Fibroblast of lung (primary cell): Measurements from ENCODE around the gene SCUBE3. TPM values are rescaled to one million over a fixed set of nuclear protein-coding genes. Genes with fewer than 3 reads are reported as not detected.

Source experiments
- DNase-seq, 2 donors: peaks; one replicate each; pipeline versions ENCODE4 v3.0.0 to v3.0.0-alpha.2; 2010; ENCODE audit warnings: low read depth in 2 of 2
- H2AFZ ChIP-seq: 2 replicates; pipeline ENCODE4 v1.5.1; 2012; ENCODE audit warnings: low read length, control low read depth, inconsistent platforms
- H3K27ac ChIP-seq: 2 replicates; pipeline ENCODE4 v1.5.1; 2011; ENCODE audit warnings: low read length, control low read depth; ENCODE audit not compliant: insufficient read depth
- H3K27me3 ChIP-seq: 2 replicates; pipeline ENCODE4 v1.5.1; 2011; ENCODE audit warnings: mild to moderate bottlenecking, low read length; ENCODE audit not compliant: control insufficient read depth, insufficient read depth
- H3K36me3 ChIP-seq: 2 replicates; pipeline ENCODE4 v1.5.1; 2011; ENCODE audit warnings: low read length; ENCODE audit not compliant: control insufficient read depth, insufficient read depth
- H3K4me1 ChIP-seq: 2 replicates; pipeline ENCODE4 v1.5.1; 2011; ENCODE audit warnings: low read length; ENCODE audit not compliant: control insufficient read depth, insufficient read depth; ENCODE audit errors: extremely low read depth
- H3K4me2 ChIP-seq: 2 replicates; pipeline ENCODE4 v1.5.1; 2011; ENCODE audit warnings: low read length, control low read depth; ENCODE audit not compliant: insufficient read depth; ENCODE audit errors: extremely low read depth
- H3K4me3 ChIP-seq, 4 experiments: fragments of 200-600 bp in 1 of 4; sonication (generic) in 1 of 4; replicated peaks in 1 of 4; 2 replicates each; pipeline ENCODE4 v1.5.1; 2011 to 2016; ENCODE audit warnings: low read length in 4 of 4, low read depth in 3 of 4, mild to moderate bottlenecking in 3 of 4, control low read depth in 2 of 4, inconsistent platforms in 1 of 4, mixed read lengths in 1 of 4; ENCODE audit not compliant: insufficient read depth in 1 of 4; ENCODE audit errors: control extremely low read depth in 1 of 4
- H3K79me2 ChIP-seq: 2 replicates; pipeline ENCODE4 v1.5.1; 2012; ENCODE audit warnings: mild to moderate bottlenecking, low read length, inconsistent platforms; ENCODE audit not compliant: control insufficient read depth, insufficient read depth
- H3K9ac ChIP-seq: 2 replicates; pipeline ENCODE4 v1.5.1; 2011; ENCODE audit warnings: mild to moderate bottlenecking, low read length, control low read depth; ENCODE audit not compliant: insufficient read depth
- H3K9me3 ChIP-seq: 2 replicates; pipeline ENCODE4 v1.5.1; 2012; ENCODE audit warnings: low read depth, low read length; ENCODE audit not compliant: control insufficient read depth, insufficient read depth
- H4K20me1 ChIP-seq: 2 replicates; pipeline ENCODE4 v1.5.1; 2011; ENCODE audit warnings: low read length; ENCODE audit not compliant: control insufficient read depth, insufficient read depth; ENCODE audit errors: extremely low read depth
- CTCF ChIP-seq, 2 donors: IDR thresholded peaks in 1 of 2; conservative IDR thresholded peaks in 1 of 2; 1 replicate in 1 of 2; 2 replicates in 1 of 2; pipeline ENCODE4 v1.5.1; 2011 to 2012; ENCODE audit warnings: low read length in 2 of 2, control low read depth in 1 of 2, inconsistent platforms in 1 of 2, low read depth in 1 of 2, mild to moderate bottlenecking in 1 of 2
- EZH2 ChIP-seq: IDR thresholded peaks from 2 replicates; pipeline ENCODE4 v1.5.1; 2012; ENCODE audit warnings: low read length, control low read depth, mild to moderate bottlenecking; ENCODE audit errors: missing control alignments
- polyA plus RNA-seq, 2 donors: library from polyadenylated mRNA; depleted of rRNA in 1 of 2; stranded (reverse) in 1 of 2; unstranded in 1 of 2; fragments of >200 nt; gene quantifications; 2 replicates each; pipeline ENCODE4 v1.2.1, GENCODE V29; 2011 to 2012; ENCODE audit warnings: missing spikeins in 1 of 2
- total RNA-seq: library from RNA; depleted of rRNA; stranded (reverse); fragments of >200 nt; gene quantifications from 2 replicates; pipeline ENCODE4 v1.2.1, GENCODE V29; 2014

Gene SCUBE3
- total and polyA plus RNA-seq, 2 donors (not counting 1 experiment from before 2014, with no cell fraction given), result under 0.01 to 1.2 TPM

- no peaks in the 10 kb centered on the region for H3K79me2 ChIP-seq
- no peaks in the 10 kb centered on the region for H3K4me1 ChIP-seq
- no peak overlapping the region for H2AFZ ChIP-seq
- H3K27me3 ChIP-seq, result no peaks in the 10 kb centered on the region
- DNase-seq, result no peak
- H3K27ac ChIP-seq, result no peak overlapping the region
- H3K36me3 ChIP-seq, result no peaks in the 10 kb centered on the region
- H3K4me2 ChIP-seq, result no peak overlapping the region
- H3K9me3 ChIP-seq, result no peaks in the 10 kb centered on the region
- no peak overlapping the region for H3K9ac ChIP-seq
- H4K20me1 ChIP-seq, result no peaks in the 10 kb centered on the region
- H3K4me3 ChIP-seq, result no peak overlapping the region
- TF ChIP-seq EZH2 (no peak), CTCF (conservative IDR thresholded peaks at IDR 0.05 in 1 of 2, IDR thresholded peaks at IDR 0.05 in 1 of 2; ENCODE audit: low read depth in 1 of 2, low read length in 2 of 2) (no peak)
Observed at GRCh38 chr6:35228481-35228880, 14.7 kb downstream of the SCUBE3 start.

- no peaks in the 10 kb centered on the region for H3K9me3 ChIP-seq
- no peak overlapping the region for H3K9ac ChIP-seq
- H3K4me1 ChIP-seq, result no peaks in the 10 kb centered on the region
- H4K20me1 ChIP-seq, result no peaks in the 10 kb centered on the region
- H3K27ac ChIP-seq, result no peak overlapping the region
- no peaks in the 10 kb centered on the region for H3K27me3 ChIP-seq
- no peak overlapping the region for H3K4me3 ChIP-seq
- H3K79me2 ChIP-seq, result no peaks in the 10 kb centered on the region
- H3K36me3 ChIP-seq, result no peaks in the 10 kb centered on the region
- no peak for DNase-seq
- no peak overlapping the region for H2AFZ ChIP-seq
- no peak for TF ChIP-seq CTCF (conservative IDR thresholded peaks at IDR 0.05 in 1 of 2, IDR thresholded peaks at IDR 0.05 in 1 of 2; ENCODE audit: low read depth in 1 of 2, low read length in 2 of 2)
- TF ChIP-seq EZH2, result no peak
- no peak overlapping the region for H3K4me2 ChIP-seq
Observed at GRCh38 chr6:35229304-35229703, 15.5 kb downstream of the SCUBE3 start.

GRCh38 chr6:35230498-35230897 lies 16.7 kb downstream of the SCUBE3 start:
- Histone ChIP-seq H3K9ac (no peak overlapping the region), H3K4me1 (no peaks in the 10 kb centered on the region), H3K79me2 (no peaks in the 10 kb centered on the region), H3K9me3 (no peaks in the 10 kb centered on the region), H3K27me3 (no peaks in the 10 kb centered on the region), H3K4me2 (no peak overlapping the region), H3K27ac (no peak overlapping the region), H3K36me3 (no peaks in the 10 kb centered on the region), H3K4me3 (no peak overlapping the region), H2AFZ (no peak overlapping the region), H4K20me1 (no peaks in the 10 kb centered on the region)
- no peak for TF ChIP-seq CTCF (conservative IDR thresholded peaks at IDR 0.05 in 1 of 2, IDR thresholded peaks at IDR 0.05 in 1 of 2; ENCODE audit: low read depth in 1 of 2, low read length in 2 of 2)
- TF ChIP-seq EZH2, result no peak
- no peak for DNase-seq
